ENCODE data around the gene AWAT2. TPM values are rescaled to one million over a fixed set of nuclear protein-coding genes. Genes with fewer than 3 reads are reported as not detected.

Gene AWAT2
- total and polyA plus RNA-seq, 2 experiments from 2014 or later: not detected

DNA sequence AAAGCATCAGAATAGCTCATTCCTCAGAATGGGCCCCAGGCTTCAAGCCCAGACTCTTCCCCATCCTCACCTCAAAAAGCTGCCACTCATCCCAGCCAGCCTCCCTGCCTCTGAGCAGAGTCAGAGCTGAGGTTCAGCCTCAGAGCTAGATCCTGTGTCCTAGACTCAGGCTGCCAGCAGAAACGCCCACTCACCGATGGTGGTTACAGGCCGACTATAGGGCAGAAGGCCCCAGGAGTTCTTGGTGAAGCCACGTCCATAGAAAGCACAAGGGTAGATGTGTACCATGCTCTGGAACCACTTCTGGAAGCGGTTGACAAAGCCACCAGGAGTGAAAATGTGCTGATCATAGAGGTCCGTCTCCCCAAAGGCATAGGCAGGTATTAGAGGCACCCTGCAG, 7.7 kb downstream of the AWAT2 start:
- no peaks in the 10 kb centered on the region for H3K27me3 ChIP-seq (replicated peaks; ENCODE audit: insufficient read depth)
- WGBS, 2 experiments (ENCODE audit: low coverage in 1 of 2, low lambda C conversion rate in 2 of 2, missing lambda C conversion rate in 2 of 2): 82 to 93% methylated on average over 6 of the region's 6 CpGs
- peaks cover 7% of the 10 kb centered on the region for H3K4me1 ChIP-seq (ENCODE audit: insufficient read depth)
- H3K9me2 ChIP-seq (ENCODE audit: insufficient read depth): no peaks in the 10 kb centered on the region
- no peak for DNase-seq
- in situ Hi-C loops (cut with MboI): no loop called here
- no peak overlapping the region for H3K4me3 ChIP-seq
- no peaks in the 10 kb centered on the region for H3F3A ChIP-seq (ENCODE audit: insufficient read depth)
- TF ChIP-seq EZH2phosphoT487 (IDR thresholded peaks at IDR 0.05; ENCODE audit: insufficient read depth, low read depth) (no peak), EZH2 (IDR thresholded peaks at IDR 0.05; ENCODE audit: insufficient read depth, poor library complexity, severe bottlenecking) (no peak)
- no peaks in the 10 kb centered on the region for H3K79me2 ChIP-seq (ENCODE audit: insufficient read depth)
- H2AFZ ChIP-seq: no peak overlapping the region
- H3K9me3 ChIP-seq (ENCODE audit: low read depth): no peaks in the 10 kb centered on the region
- no peaks in the 10 kb centered on the region for H4K20me1 ChIP-seq (ENCODE audit: insufficient read depth)
- no peaks in the 10 kb centered on the region for H3K36me3 ChIP-seq (ENCODE audit: low read depth)
- H3K9ac ChIP-seq: no peak overlapping the region
- H3K4me2 ChIP-seq (ENCODE audit: unreplicated experiment): no peak overlapping the region
- no peak overlapping the region for H3K27ac ChIP-seq

DNA sequence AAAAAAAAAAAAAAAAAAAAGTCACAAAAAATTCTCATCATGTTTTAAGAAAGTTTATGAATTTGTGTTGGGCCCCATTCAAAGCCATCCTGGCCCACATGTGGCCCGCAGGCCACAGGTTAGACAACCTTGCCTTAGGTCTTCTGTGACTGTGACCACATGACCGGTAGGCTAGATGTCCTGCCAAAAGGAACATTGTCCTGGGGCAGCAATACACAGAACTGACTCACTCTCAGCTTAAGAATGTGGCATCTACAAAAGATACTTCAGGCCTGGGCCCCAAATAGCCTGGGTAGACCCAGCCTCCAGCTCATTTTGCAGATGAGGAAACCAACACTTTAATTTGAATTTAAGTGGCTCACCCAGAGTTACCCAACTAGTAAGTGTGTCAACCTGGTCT, 10.0 kb downstream of the AWAT2 start:
- Histone ChIP-seq H3K4me1 (ENCODE audit: insufficient read depth) (peaks cover 3% of the 10 kb centered on the region; the same call in 1 of the 2 replicates), H3K9ac (no peak overlapping the region), H3K9me2 (ENCODE audit: insufficient read depth) (no peaks in the 10 kb centered on the region), H3K9me3 (ENCODE audit: low read depth) (no peaks in the 10 kb centered on the region), H3K79me2 (ENCODE audit: insufficient read depth) (no peaks in the 10 kb centered on the region), H3K27ac (no peak overlapping the region), H3F3A (ENCODE audit: insufficient read depth) (no peaks in the 10 kb centered on the region), H3K27me3 (replicated peaks; ENCODE audit: insufficient read depth) (no peaks in the 10 kb centered on the region), H3K4me2 (ENCODE audit: unreplicated experiment) (no peak overlapping the region), H2AFZ (no peak overlapping the region), H3K4me3 (no peak overlapping the region), H4K20me1 (ENCODE audit: insufficient read depth) (no peaks in the 10 kb centered on the region), H3K36me3 (ENCODE audit: low read depth) (no peaks in the 10 kb centered on the region)
- in situ Hi-C loops (cut with MboI): loop anchor here (10.0 kb wide), 1 partner anchor 55 kb away; no protein-coding TSS in a partner anchor
- peak; percentile 43 for DNase-seq
- TF ChIP-seq EZH2phosphoT487 (IDR thresholded peaks at IDR 0.05; ENCODE audit: insufficient read depth, low read depth): no peak
- no peak for TF ChIP-seq EZH2 (IDR thresholded peaks at IDR 0.05; ENCODE audit: insufficient read depth, poor library complexity, severe bottlenecking)
- 45 to 64% methylated on average over 2 of the region's 2 CpGs for WGBS, 2 experiments (ENCODE audit: low coverage in 1 of 2, low lambda C conversion rate in 2 of 2, missing lambda C conversion rate in 2 of 2)

DNA sequence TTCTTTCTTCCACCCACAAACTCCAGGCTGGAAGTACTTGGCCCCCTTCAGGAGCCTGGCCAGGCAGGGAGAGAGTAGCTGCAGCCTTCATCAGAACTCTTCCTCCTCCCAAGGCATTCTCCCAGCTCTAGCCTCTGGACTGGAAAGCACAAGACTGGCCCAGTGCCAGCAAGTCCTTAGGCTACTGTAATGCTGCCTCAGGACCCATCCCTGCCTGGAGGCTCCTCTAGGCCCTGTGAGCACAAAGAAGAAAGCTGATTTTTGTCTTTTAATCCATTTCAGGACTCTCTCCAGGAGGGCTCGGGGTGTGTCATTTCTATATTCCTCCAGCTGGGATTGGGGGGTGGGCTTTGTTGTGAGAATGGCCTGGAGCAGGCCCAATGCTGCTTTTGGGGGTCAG, 10.8 kb downstream of the AWAT2 start:
- 100% methylated on average over 1 of the region's 1 CpG for WGBS, 2 experiments (ENCODE audit: low coverage in 1 of 2, low lambda C conversion rate in 2 of 2, missing lambda C conversion rate in 2 of 2)

DNA sequence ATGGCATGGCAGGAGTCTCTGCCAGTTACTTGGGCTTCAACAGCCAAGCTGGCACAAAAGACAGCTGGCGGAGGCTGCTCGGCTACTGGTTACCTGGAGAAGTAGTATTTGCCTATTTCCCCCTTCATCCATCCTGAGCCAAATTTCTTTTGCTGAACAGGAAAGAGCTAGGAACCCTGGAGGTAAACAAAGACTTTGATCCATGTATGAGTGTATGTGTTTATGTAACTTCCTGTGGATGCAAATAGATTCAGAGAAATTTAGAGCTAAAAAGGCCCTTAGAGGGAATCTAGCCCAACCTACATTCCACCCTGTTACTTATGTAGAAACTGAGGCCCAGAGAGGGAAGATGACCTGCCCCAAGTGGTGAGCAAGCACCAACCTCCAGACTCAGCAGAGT, 11.2 kb downstream of the AWAT2 start:
- H3K79me2 ChIP-seq (ENCODE audit: insufficient read depth): no peaks in the 10 kb centered on the region
- H3K27ac ChIP-seq: no peak overlapping the region
- no peaks in the 10 kb centered on the region for H3K36me3 ChIP-seq (ENCODE audit: low read depth)
- no peak for TF ChIP-seq EZH2phosphoT487 (IDR thresholded peaks at IDR 0.05; ENCODE audit: insufficient read depth, low read depth)
- TF ChIP-seq EZH2 (IDR thresholded peaks at IDR 0.05; ENCODE audit: insufficient read depth, poor library complexity, severe bottlenecking): no peak
- no peaks in the 10 kb centered on the region for H4K20me1 ChIP-seq (ENCODE audit: insufficient read depth)
- no peaks in the 10 kb centered on the region for H3K4me1 ChIP-seq (ENCODE audit: insufficient read depth)
- no peak overlapping the region for H3K4me2 ChIP-seq (ENCODE audit: unreplicated experiment)
- no peak overlapping the region for H3K4me3 ChIP-seq
- H3K9me3 ChIP-seq (ENCODE audit: low read depth): no peaks in the 10 kb centered on the region
- DNase-seq: no peak
- H2AFZ ChIP-seq: no peak overlapping the region
- H3K27me3 ChIP-seq (replicated peaks; ENCODE audit: insufficient read depth): no peaks in the 10 kb centered on the region
- in situ Hi-C loops (cut with MboI): loop anchor here (10.0 kb wide), 1 partner anchor 56 kb away; no protein-coding TSS in a partner anchor
- no peak overlapping the region for H3K9ac ChIP-seq
- H3K9me2 ChIP-seq (ENCODE audit: insufficient read depth): no peaks in the 10 kb centered on the region
- WGBS, 2 experiments (ENCODE audit: low coverage in 1 of 2, low lambda C conversion rate in 2 of 2, missing lambda C conversion rate in 2 of 2): 94 to 95% methylated on average over 2 of the region's 2 CpGs
- H3F3A ChIP-seq (ENCODE audit: insufficient read depth): no peaks in the 10 kb centered on the region

More for the DNA sequence above, 10.8 kb downstream of the AWAT2 start:
- Histone ChIP-seq H2AFZ (no peak overlapping the region), H3K4me1 (ENCODE audit: insufficient read depth) (no peaks in the 10 kb centered on the region), H3K9ac (no peak overlapping the region), H3K79me2 (ENCODE audit: insufficient read depth) (no peaks in the 10 kb centered on the region), H3K4me3 (no peak overlapping the region), H3F3A (ENCODE audit: insufficient read depth) (no peaks in the 10 kb centered on the region), H3K27me3 (replicated peaks; ENCODE audit: insufficient read depth) (no peaks in the 10 kb centered on the region), H3K36me3 (ENCODE audit: low read depth) (no peaks in the 10 kb centered on the region), H3K9me2 (ENCODE audit: insufficient read depth) (no peaks in the 10 kb centered on the region), H3K27ac (no peak overlapping the region), H4K20me1 (ENCODE audit: insufficient read depth) (no peaks in the 10 kb centered on the region), H3K9me3 (ENCODE audit: low read depth) (no peaks in the 10 kb centered on the region), H3K4me2 (ENCODE audit: unreplicated experiment) (no peak overlapping the region)
- in situ Hi-C loops (cut with MboI): loop anchor here (10.0 kb wide), 1 partner anchor 56 kb away; no protein-coding TSS in a partner anchor
- DNase-seq: peak; percentile 15
- TF ChIP-seq EZH2phosphoT487 (IDR thresholded peaks at IDR 0.05; ENCODE audit: insufficient read depth, low read depth) (no peak), EZH2 (IDR thresholded peaks at IDR 0.05; ENCODE audit: insufficient read depth, poor library complexity, severe bottlenecking) (no peak)

- DNase-seq: no peak
- Histone ChIP-seq H3K27me3 (replicated peaks; ENCODE audit: insufficient read depth) (no peaks in the 10 kb centered on the region), H3K79me2 (ENCODE audit: insufficient read depth) (no peaks in the 10 kb centered on the region), H3K4me3 (no peak overlapping the region), H3K9me2 (ENCODE audit: insufficient read depth) (no peaks in the 10 kb centered on the region), H4K20me1 (ENCODE audit: insufficient read depth) (no peaks in the 10 kb centered on the region), H3K9me3 (ENCODE audit: low read depth) (no peaks in the 10 kb centered on the region), H3K27ac (no peak overlapping the region), H2AFZ (no peak overlapping the region), H3K9ac (no peak overlapping the region), H3K36me3 (ENCODE audit: low read depth) (no peaks in the 10 kb centered on the region), H3K4me2 (ENCODE audit: unreplicated experiment) (no peak overlapping the region), H3K4me1 (ENCODE audit: insufficient read depth) (no peaks in the 10 kb centered on the region), H3F3A (ENCODE audit: insufficient read depth) (no peaks in the 10 kb centered on the region)
- TF ChIP-seq EZH2 (IDR thresholded peaks at IDR 0.05; ENCODE audit: insufficient read depth, poor library complexity, severe bottlenecking) (no peak), EZH2phosphoT487 (IDR thresholded peaks at IDR 0.05; ENCODE audit: insufficient read depth, low read depth) (no peak)
- WGBS, 2 experiments (ENCODE audit: low coverage in 1 of 2, low lambda C conversion rate in 2 of 2, missing lambda C conversion rate in 2 of 2): 64 to 72% methylated on average over 4 of the region's 4 CpGs
- in situ Hi-C loops (cut with MboI): loop anchor here (10.0 kb wide), 1 partner anchor 60 kb away; no protein-coding TSS in a partner anchor
Measured at GRCh38 chrX:70034646-70035045, 15.1 kb downstream of the AWAT2 start.
